Uterus (tissue), 4 donors: ENCODE measurements around the gene MAP7D2. TPM values are rescaled to one million over a fixed set of nuclear protein-coding genes. Genes with fewer than 3 reads are reported as not detected.

Experiments
- DNase-seq, 2 donors: peaks; one replicate each; pipeline ENCODE4 v3.0.0-alpha.2; 2019 to 2020
- H3K27ac ChIP-seq, 2 donors: fragments of 200-600 bp; sonication (generic); 1 replicate in 1 of 2; 2 replicates in 1 of 2; pipeline ENCODE4 v1.5.1; 2016 to 2018
- H3K27me3 ChIP-seq, 2 donors: fragments of 200-600 bp; sonication (generic); one replicate each; pipeline ENCODE4 v1.5.1; 2018 to 2019; ENCODE audit warnings: control low read depth in 1 of 2
- H3K36me3 ChIP-seq, 2 donors: fragments of 200-600 bp; sonication (generic); one replicate each; pipeline ENCODE4 v1.5.1; 2019; ENCODE audit warnings: control low read depth in 1 of 2
- H3K4me1 ChIP-seq, 2 donors: fragments of 200-600 bp; sonication (generic); one replicate each; pipeline ENCODE4 v1.5.1; 2018 to 2019; ENCODE audit warnings: control low read depth in 1 of 2
- H3K4me3 ChIP-seq, 2 donors: fragments of 200-600 bp; sonication (generic); 1 replicate in 1 of 2; 2 replicates in 1 of 2; pipeline ENCODE4 v1.5.1; 2018 to 2019; ENCODE audit warnings: mild to moderate bottlenecking in 1 of 2
- H3K9me3 ChIP-seq, 2 donors: fragments of 200-600 bp; sonication (generic); one replicate each; pipeline ENCODE4 v1.5.1; 2019; ENCODE audit warnings: control low read depth in 1 of 2
- CTCF ChIP-seq, 4 experiments: fragments of 200-600 bp in 2 of 4; fragments of 450-650 bp in 2 of 4; sonication (generic) in 2 of 4; IDR thresholded peaks; one replicate each; pipeline ENCODE4 v1.5.1; 2016 to 2019; ENCODE audit warnings: antibody characterized with exemption in 4 of 4, mild to moderate bottlenecking in 2 of 4, moderate library complexity in 1 of 4
- POLR2A ChIP-seq, 2 donors: fragments of 450-650 bp; IDR thresholded peaks; one replicate each; pipeline ENCODE4 v1.6.1; 2016; ENCODE audit warnings: antibody characterized with exemption in 2 of 2, mild to moderate bottlenecking in 1 of 2, moderate library complexity in 1 of 2
- intact Hi-C: fragments of 100-400 bp; cut with DNase I; formaldehyde crosslinking; loops from one replicate; pipeline ENCODE4 v1.15.1; 2023; ENCODE audit warnings: low total_unique reads
- total RNA-seq, 4 donors: library from RNA; depleted of rRNA in 3 of 4; stranded (reverse); fragments of >200 nt in 3 of 4; gene quantifications; one replicate each; pipeline versions ENCODE4 v1.1.0 to v1.2.4, GENCODE V29; 2014 to 2023
- donor health status: DM: yes; HTN: yes; CAD: no.

MAP7D2 gene
- total RNA-seq, 4 donors from 2014 or later: 0.55 to 1.2 (median 0.88) TPM; not detected in 1

- H3K27ac ChIP-seq: peak overlapping the region; percentile 80 to 97
- intact Hi-C loops: no loop called here
Observed at GRCh38 chrX:20140420-20140819, 23.7 kb upstream of the MAP7D2 start.

GRCh38 chrX:20139966-20140365 lies 23.3 kb upstream of the MAP7D2 start:
- no peak for TF ChIP-seq POLR2A (IDR thresholded peaks at IDR 0.05)
- no peak for TF ChIP-seq CTCF (IDR thresholded peaks at IDR 0.05)
- intact Hi-C loops: no loop called here
- DNase-seq: no peak
- H3K27me3 ChIP-seq: no peaks in the 10 kb centered on the region
- no peaks in the 10 kb centered on the region for H3K9me3 ChIP-seq
- no peaks in the 10 kb centered on the region for H3K36me3 ChIP-seq
- H3K4me1 ChIP-seq: peaks cover 0 to 5% of the 10 kb centered on the region in 2 donors
- peak overlapping the region; percentile 80 to 97 for H3K27ac ChIP-seq
- H3K4me3 ChIP-seq: peak overlapping the region; percentile 83 to 99

More at GRCh38 chrX:20140420-20140819, 23.7 kb upstream of the MAP7D2 start:
- Histone ChIP-seq H3K4me1 (peaks cover 0 to 5% of the 10 kb centered on the region in 2 donors), H3K9me3 (no peaks in the 10 kb centered on the region), H3K4me3 (peak overlapping the region; percentile 83 to 99), H3K27me3 (no peaks in the 10 kb centered on the region), H3K36me3 (no peaks in the 10 kb centered on the region)
- DNase-seq: no peak
- TF ChIP-seq CTCF (IDR thresholded peaks at IDR 0.05): no peak

- Histone ChIP-seq H3K4me1 (no peaks in the 10 kb centered on the region), H3K4me3 (no peak overlapping the region), H3K27ac (no peak overlapping the region), H3K36me3 (no peaks in the 10 kb centered on the region), H3K9me3 (no peaks in the 10 kb centered on the region), H3K27me3 (no peaks in the 10 kb centered on the region)
- intact Hi-C loops: no loop called here
- TF ChIP-seq POLR2A (IDR thresholded peaks at IDR 0.05): no peak
- TF ChIP-seq CTCF (IDR thresholded peaks at IDR 0.05): no peak
- DNase-seq: no peak
Observed at GRCh38 chrX:20135944-20136343, 19.2 kb upstream of the MAP7D2 start.

- Histone ChIP-seq H3K9me3 (no peaks in the 10 kb centered on the region), H3K27ac (no peak overlapping the region), H3K4me1 (no peaks in the 10 kb centered on the region), H3K27me3 (no peaks in the 10 kb centered on the region), H3K4me3 (no peak overlapping the region), H3K36me3 (no peaks in the 10 kb centered on the region)
- TF ChIP-seq CTCF (IDR thresholded peaks at IDR 0.05) (no peak), POLR2A (IDR thresholded peaks at IDR 0.05) (no peak)
- intact Hi-C loops: no loop called here
- no peak for DNase-seq
Observed at GRCh38 chrX:20132666-20133065, 16.0 kb upstream of the MAP7D2 start.

GRCh38 chrX:20130357-20130756 lies 13.7 kb upstream of the MAP7D2 start:
- no peak overlapping the region for H3K27ac ChIP-seq
- H3K36me3 ChIP-seq: no peaks in the 10 kb centered on the region
- no peak for TF ChIP-seq CTCF (IDR thresholded peaks at IDR 0.05)
- TF ChIP-seq POLR2A (IDR thresholded peaks at IDR 0.05): no peak
- no peak for DNase-seq
- intact Hi-C loops: no loop called here
- H3K4me3 ChIP-seq: no peak overlapping the region
- no peaks in the 10 kb centered on the region for H3K27me3 ChIP-seq
- H3K4me1 ChIP-seq: no peaks in the 10 kb centered on the region
- H3K9me3 ChIP-seq: no peaks in the 10 kb centered on the region
